DND-41 (cell line): ENCODE data around the gene XPR1.
"Not testable (repeated sequence)": the region's sequence is repeated elsewhere in the genome, so short reads cannot be mapped to it uniquely, and the experiment has no call there.

ENCODE experiments used
- ATAC-seq: fragments of 200-7000 bp; cut with Tn5 transposase; 3 replicates; pipeline ENCODE4 v1.9.1; 2021; ENCODE audit warnings: low read depth; ENCODE audit not compliant: insufficient read depth
- DNase-seq: peaks from one replicate; pipeline ENCODE4 v3.0.0-alpha.2; 2020
- H2AFZ ChIP-seq: 2 replicates; pipeline ENCODE4 v1.6.0; 2012; ENCODE audit warnings: low read depth, low read length
- H3K27ac ChIP-seq: 2 replicates; pipeline ENCODE4 v1.5.1; 2012; ENCODE audit warnings: low read length, inconsistent platforms
- H3K27me3 ChIP-seq: fragments of 200-600 bp; sonication (generic); 2 replicates; pipeline ENCODE4 v1.6.0; 2012; ENCODE audit warnings: low read length, mild to moderate bottlenecking, inconsistent platforms; ENCODE audit not compliant: insufficient read depth, poor library complexity
- H3K36me3 ChIP-seq: 2 replicates; pipeline ENCODE4 v1.5.1; 2012; ENCODE audit warnings: low read length, inconsistent platforms; ENCODE audit not compliant: insufficient read depth
- H3K4me1 ChIP-seq: 2 replicates; pipeline ENCODE4 v1.5.1; 2012; ENCODE audit warnings: mild to moderate bottlenecking, low read length; ENCODE audit not compliant: insufficient read depth
- H3K4me2 ChIP-seq: 2 replicates; pipeline ENCODE4 v1.6.0; 2012; ENCODE audit warnings: mild to moderate bottlenecking, moderate library complexity, low read length, inconsistent platforms; ENCODE audit not compliant: insufficient read depth
- H3K4me3 ChIP-seq, 2 experiments: fragments of 200-600 bp in 1 of 2; shearing (Covaris generic) in 1 of 2; 2 replicates each; pipeline ENCODE4 v1.5.1; 2012 to 2016; ENCODE audit warnings: inconsistent platforms in 2 of 2, low read length in 2 of 2, mild to moderate bottlenecking in 2 of 2, low read depth in 1 of 2, moderate library complexity in 1 of 2
- H3K79me2 ChIP-seq: 2 replicates; pipeline ENCODE4 v1.6.0; 2012; ENCODE audit warnings: low read length, inconsistent platforms; ENCODE audit not compliant: insufficient read depth
- H3K9ac ChIP-seq: 2 replicates; pipeline ENCODE4 v1.6.0; 2012; ENCODE audit warnings: low read depth, mild to moderate bottlenecking, inconsistent platforms, low read length, moderate library complexity
- H3K9me3 ChIP-seq: 2 replicates; pipeline ENCODE4 v1.5.1; 2012; ENCODE audit warnings: low read length, moderate library complexity, mild to moderate bottlenecking, inconsistent platforms; ENCODE audit not compliant: insufficient read depth, severe bottlenecking
- H4K20me1 ChIP-seq: 2 replicates; pipeline ENCODE4 v1.6.0; 2012; ENCODE audit warnings: low read length; ENCODE audit not compliant: insufficient read depth
- CTCF ChIP-seq: IDR thresholded peaks from 2 replicates; pipeline ENCODE4 v1.5.1; 2012; ENCODE audit warnings: borderline replicate concordance, low read length, moderate library complexity, mild to moderate bottlenecking; ENCODE audit not compliant: poor library complexity, severe bottlenecking; ENCODE audit errors: extremely low read depth
- EZH2 ChIP-seq: IDR thresholded peaks from 3 replicates; pipeline ENCODE4 v1.6.1; 2012; ENCODE audit warnings: borderline replicate concordance, low read depth, mild to moderate bottlenecking, moderate library complexity, low read length, inconsistent platforms; ENCODE audit not compliant: severe bottlenecking

XPR1 gene

GRCh38 chr1:180789460-180789859 lies 157.6 kb downstream of the XPR1 start:
- Histone ChIP-seq H3K36me3 (no peaks in the 10 kb centered on the region), H3K79me2 (no peaks in the 10 kb centered on the region), H3K9ac (no peak overlapping the region), H3K4me1 (no peaks in the 10 kb centered on the region), H3K27ac (no peak overlapping the region), H3K27me3 (no peaks in the 10 kb centered on the region), H3K4me3 (no peak overlapping the region), H4K20me1 (no peaks in the 10 kb centered on the region), H3K4me2 (no peak overlapping the region), H3K9me3 (no peaks in the 10 kb centered on the region), H2AFZ (no peak overlapping the region)
- DNase-seq (no peak), ATAC-seq (no peak)
- no peak for TF ChIP-seq EZH2
- TF ChIP-seq CTCF: no peak

DNA sequence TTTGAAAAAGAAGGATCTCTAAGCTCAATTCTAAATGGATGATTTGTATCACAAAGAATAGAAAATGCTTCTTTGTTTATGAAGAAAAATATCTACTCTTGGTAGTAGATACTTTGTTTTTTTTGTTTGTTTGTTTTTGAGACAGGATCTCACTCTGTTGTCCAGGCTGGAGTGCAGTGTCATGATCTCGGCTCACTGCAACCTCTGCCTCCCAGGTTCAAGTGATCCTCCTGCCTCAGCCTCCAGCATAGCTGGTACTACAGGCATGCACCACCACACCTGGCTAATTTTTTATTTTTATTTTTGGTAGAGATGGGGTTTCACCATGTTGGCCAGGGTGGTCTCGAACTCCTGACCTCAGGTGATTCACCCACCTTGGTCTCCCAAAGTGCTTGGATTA lies 159.3 kb downstream of the XPR1 start:
- H3K27me3 ChIP-seq, H2AFZ ChIP-seq, H4K20me1 ChIP-seq, H3K4me3 ChIP-seq, H3K9ac ChIP-seq, DNase-seq, ATAC-seq, H3K27ac ChIP-seq, H3K4me1 ChIP-seq, H3K9me3 ChIP-seq, H3K36me3 ChIP-seq, H3K79me2 ChIP-seq, H3K4me2 ChIP-seq: not testable (repeated sequence)

GRCh38 chr1:180791806-180792205 lies 160.0 kb downstream of the XPR1 start:
- H3K79me2 ChIP-seq: no peaks in the 10 kb centered on the region
- ATAC-seq (no peak; the same call in 2 of the 3 replicates), DNase-seq (no peak)
- H3K36me3 ChIP-seq: no peaks in the 10 kb centered on the region
- no peak overlapping the region for H3K4me2 ChIP-seq
- no peak overlapping the region for H3K4me3 ChIP-seq
- TF ChIP-seq CTCF (no peak), EZH2 (no peak)
- no peak overlapping the region for H2AFZ ChIP-seq
- H4K20me1 ChIP-seq: no peaks in the 10 kb centered on the region
- no peak overlapping the region for H3K27ac ChIP-seq
- H3K4me1 ChIP-seq: no peaks in the 10 kb centered on the region
- H3K9ac ChIP-seq: no peak overlapping the region
- no peaks in the 10 kb centered on the region for H3K27me3 ChIP-seq
- H3K9me3 ChIP-seq: no peaks in the 10 kb centered on the region

DNA sequence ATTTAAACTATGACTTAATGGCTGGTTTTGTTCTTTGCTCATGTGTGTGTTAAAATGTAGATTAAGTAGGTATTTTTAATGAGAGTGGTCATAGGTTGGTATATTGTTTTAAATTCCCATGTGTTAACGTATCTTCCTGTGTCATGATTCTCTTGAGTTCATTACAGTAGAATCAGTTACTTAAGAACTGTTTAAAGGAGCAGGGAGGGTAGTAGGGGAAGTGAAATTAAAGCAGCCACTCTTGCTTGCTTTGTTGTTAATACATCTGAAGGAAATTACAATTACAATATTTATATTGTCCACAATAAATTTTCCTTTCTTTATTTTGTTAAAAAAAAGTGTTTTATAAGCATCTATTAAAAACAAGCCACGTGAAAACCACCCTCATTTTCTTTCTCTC lies 161.6 kb downstream of the XPR1 start:
- Histone ChIP-seq H3K4me3 (no peak overlapping the region), H3K9me3 (no peaks in the 10 kb centered on the region), H3K4me1 (no peaks in the 10 kb centered on the region), H3K9ac (no peak overlapping the region), H3K4me2 (no peak overlapping the region), H3K79me2 (no peaks in the 10 kb centered on the region), H3K36me3 (no peaks in the 10 kb centered on the region), H3K27me3 (no peaks in the 10 kb centered on the region), H2AFZ (no peak overlapping the region), H3K27ac (no peak overlapping the region), H4K20me1 (no peaks in the 10 kb centered on the region)
- ATAC-seq (no peak), DNase-seq (no peak)
- TF ChIP-seq CTCF (no peak), EZH2 (no peak)
